Kidney (tissue), 14 donors: Measurements from ENCODE around the gene PA2G4. TPM values are rescaled to one million over a fixed set of nuclear protein-coding genes. Genes with fewer than 3 reads are reported as not detected.

Experiments
- DNase-seq, 5 donors: peaks; one replicate each; pipeline ENCODE4 v3.0.0-alpha.2; 2013 to 2020
- FAIRE-seq: peaks from 2 replicates; lab custom pipeline; 2012; peaks lifted over from hg19 to GRCh38; lab: Jason Lieb, UNC
- H3K27ac ChIP-seq, 2 donors: one replicate each; pipeline ENCODE4 v1.7.0; 2013; ENCODE audit warnings: low read depth in 2 of 2, low read length in 2 of 2, inconsistent platforms in 1 of 2
- H3K27me3 ChIP-seq: one replicate; pipeline ENCODE4 v1.7.1; 2013; ENCODE audit warnings: low read length, inconsistent platforms; ENCODE audit not compliant: control insufficient read depth, insufficient read depth
- H3K36me3 ChIP-seq, 3 donors: one replicate each; pipeline versions ENCODE4 v1.7.0 to v1.7.1; 2013; ENCODE audit warnings: low read length in 3 of 3, control low read depth in 1 of 3, inconsistent platforms in 1 of 3; ENCODE audit not compliant: insufficient read depth in 3 of 3, control insufficient read depth in 2 of 3
- H3K4me1 ChIP-seq, 3 donors: one replicate each; pipeline versions ENCODE4 v1.7.0 to v1.7.1; 2013; ENCODE audit warnings: low read length in 3 of 3, inconsistent platforms in 1 of 3, low read depth in 1 of 3; ENCODE audit not compliant: control insufficient read depth in 2 of 3, insufficient read depth in 2 of 3
- H3K4me3 ChIP-seq, 3 donors: one replicate each; pipeline versions ENCODE4 v1.7.0 to v1.8.1; 2013; ENCODE audit warnings: low read length in 3 of 3, control low read depth in 1 of 3, inconsistent platforms in 1 of 3
- H3K9ac ChIP-seq, 3 donors: one replicate each; pipeline versions ENCODE4 v1.7.0 to v1.7.1; 2013; ENCODE audit warnings: low read length in 3 of 3, control low read depth in 1 of 3, inconsistent platforms in 1 of 3
- H3K9me3 ChIP-seq, 3 donors: one replicate each; pipeline versions ENCODE4 v1.7.0 to v1.7.1; 2013; ENCODE audit warnings: low read length in 3 of 3, control low read depth in 1 of 3, inconsistent platforms in 1 of 3; ENCODE audit not compliant: control insufficient read depth in 2 of 3, insufficient read depth in 1 of 3
- CTCF ChIP-seq: IDR thresholded peaks from 3 replicates; pipeline ENCODE4 v1.5.1; 2012; ENCODE audit warnings: mild to moderate bottlenecking, moderate library complexity, borderline replicate concordance; ENCODE audit not compliant: insufficient read depth; ENCODE audit errors: extremely low read depth
- intact Hi-C: fragments of 100-400 bp; cut with DNase I; formaldehyde crosslinking; loops from one replicate; pipeline ENCODE4 v1.11.1; 2022
- polyA plus RNA-seq: library from polyadenylated mRNA; stranded (reverse); fragments of 350-450 nt; fragmentation: Illumina TruSeq; extraction: RNeasy Lipid Tissue Mini Kit (QIAGEN cat#74804); gene quantifications from one replicate; pipeline ENCODE4 v1.2.3, GENCODE V29; 2014; ENCODE audit warnings: low read depth, low replicate concordance; ENCODE audit not compliant: insufficient read depth
- total RNA-seq: library from RNA; stranded (reverse); fragmentation: NEBNext Ultra II Directional; extraction: Animal tissue kit (Norgen Biotek cat#: 25700); gene quantifications from one replicate; pipeline ENCODE4 v1.2.1, GENCODE V29; 2021
- donor health status: control.
- donor health status: control.
- donor health status: control.
- donor health status: control.
- donor health status: control.
- donor health status: DM: yes; HTN: yes; CAD: no.
- donor health status: Normal renal cell carcinoma (clear cell type).

PA2G4 gene
- total and polyA plus RNA-seq, 2 donors from 2014 or later: 72.4 to 76.8 TPM

GRCh38 chr12:56105609-56105902 is 1.2 kb downstream of the PA2G4 start:
- no peak for FAIRE-seq
- no peak overlapping the region for H3K27ac ChIP-seq
- peak overlapping the region; percentile 67 to 85 (median 78) for H3K9ac ChIP-seq
- H3K27me3 ChIP-seq: no peaks in the 10 kb centered on the region
- H3K4me1 ChIP-seq: peaks cover 0 to 15% (median 10%) of the 10 kb centered on the region in 3 donors
- intact Hi-C loops: no loop called here
- DNase-seq: no peak
- no peak for TF ChIP-seq CTCF
- peak overlapping the region; percentile 78 to 92 (median 86) for H3K4me3 ChIP-seq
- H3K36me3 ChIP-seq: peaks cover 14 to 44% (median 29%) of the 10 kb centered on the region in 3 donors
- no peaks in the 10 kb centered on the region for H3K9me3 ChIP-seq

- no peak for TF ChIP-seq CTCF
- H3K9me3 ChIP-seq: no peaks in the 10 kb centered on the region
- H3K27ac ChIP-seq: no peak overlapping the region
- H3K36me3 ChIP-seq: peaks cover 21 to 48% (median 36%) of the 10 kb centered on the region in 3 donors
- H3K4me3 ChIP-seq: no peak overlapping the region
- no peak for DNase-seq
- H3K9ac ChIP-seq: no peak overlapping the region
- H3K4me1 ChIP-seq: peaks cover 0 to 15% (median 10%) of the 10 kb centered on the region in 3 donors
- no peak for FAIRE-seq
- intact Hi-C loops: no loop called here
- no peaks in the 10 kb centered on the region for H3K27me3 ChIP-seq
Observed at GRCh38 chr12:56107242-56107641, 2.9 kb downstream of the PA2G4 start.

- Histone ChIP-seq H3K36me3 (peaks cover 21 to 48% (median 37%) of the 10 kb centered on the region in 3 donors), H3K9me3 (no peaks in the 10 kb centered on the region), H3K27me3 (no peaks in the 10 kb centered on the region), H3K4me1 (peaks cover 0 to 7% (median 7%) of the 10 kb centered on the region in 3 donors), H3K4me3 (no peak overlapping the region), H3K27ac (no peak overlapping the region), H3K9ac (no peak overlapping the region)
- DNase-seq: no peak
- no peak for FAIRE-seq
- no peak for TF ChIP-seq CTCF
- intact Hi-C loops: no loop called here
Observed at GRCh38 chr12:56110571-56110970, 6.2 kb downstream of the PA2G4 start.

- FAIRE-seq: no peak
Observed at GRCh38 chr12:56114084-56114483, 9.7 kb downstream of the PA2G4 start.

More at GRCh38 chr12:56114084-56114483, 9.7 kb downstream of the PA2G4 start:
- Histone ChIP-seq H3K36me3 (peaks cover 15 to 28% (median 21%) of the 10 kb centered on the region in 3 donors), H3K4me3 (no peak overlapping the region), H3K27ac (no peak overlapping the region), H3K9me3 (no peaks in the 10 kb centered on the region), H3K4me1 (peaks cover 0 to 8% (median 7%) of the 10 kb centered on the region in 3 donors), H3K9ac (no peak overlapping the region), H3K27me3 (no peaks in the 10 kb centered on the region)
- no peak for DNase-seq
- intact Hi-C loops: no loop called here
- TF ChIP-seq CTCF: no peak
